GM19025 (cell line): ENCODE results near the gene TNIP2.

Experiments used
- ATAC-seq: cut with Tn5 transposase; IDR thresholded peaks from one replicate; pipeline ENCODE4 v1.9.1; 2021; ENCODE audit warnings: mild to moderate bottlenecking, low read depth, moderate library complexity; ENCODE audit not compliant: unreplicated experiment

Gene TNIP2

GRCh38 chr4:2725380-2725779 lies 30.8 kb downstream of the TNIP2 start:
- no peak for ATAC-seq

GRCh38 chr4:2723751-2724150 lies 32.4 kb downstream of the TNIP2 start:
- no peak for ATAC-seq

- ATAC-seq = no peak
Observed at GRCh38 chr4:2722033-2722432, 34.1 kb downstream of the TNIP2 start.

GRCh38 chr4:2721586-2721985 lies 34.5 kb downstream of the TNIP2 start:
- ATAC-seq = no peak

GRCh38 chr4:2716236-2716635 lies 39.9 kb downstream of the TNIP2 start:
- no peak for ATAC-seq

- no peak for ATAC-seq
Observed at GRCh38 chr4:2715426-2715825, 40.7 kb downstream of the TNIP2 start.

- ATAC-seq = no peak
Observed at GRCh38 chr4:2714918-2715317, 41.2 kb downstream of the TNIP2 start.

- ATAC-seq = no peak
Observed at GRCh38 chr4:2714061-2714770, 41.9 kb downstream of the TNIP2 start.

GRCh38 chr4:2713337-2713736 lies 42.8 kb downstream of the TNIP2 start:
- ATAC-seq = no peak

GRCh38 chr4:2712261-2712842 lies 43.8 kb downstream of the TNIP2 start:
- ATAC-seq = no peak

- ATAC-seq = no peak
Observed at GRCh38 chr4:2702770-2703169, 53.4 kb downstream of the TNIP2 start.

- no peak for ATAC-seq
Observed at GRCh38 chr4:2702361-2702760, 53.8 kb downstream of the TNIP2 start.

GRCh38 chr4:2700031-2700430 lies 56.1 kb downstream of the TNIP2 start:
- ATAC-seq = no peak

GRCh38 chr4:2699534-2699933 lies 56.6 kb downstream of the TNIP2 start:
- ATAC-seq = no peak

- ATAC-seq = no peak
Observed at GRCh38 chr4:2698951-2699505, 57.1 kb downstream of the TNIP2 start.

- ATAC-seq = no peak
Observed at GRCh38 chr4:2698504-2698903, 57.6 kb downstream of the TNIP2 start.

- no peak for ATAC-seq
Observed at GRCh38 chr4:2697995-2698414, 58.1 kb downstream of the TNIP2 start.

GRCh38 chr4:2696423-2696822 lies 59.7 kb downstream of the TNIP2 start:
- ATAC-seq = peak; percentile 88

- ATAC-seq = no peak
Observed at GRCh38 chr4:2695346-2696060, 60.6 kb downstream of the TNIP2 start.

- no peak for ATAC-seq
Observed at GRCh38 chr4:2694691-2695090, 61.4 kb downstream of the TNIP2 start.

- ATAC-seq = no peak
Observed at GRCh38 chr4:2691952-2692435, 64.1 kb downstream of the TNIP2 start.
